ENCODE results near the gene SVOPL. TPM values are rescaled to one million over a fixed set of nuclear protein-coding genes. Genes with fewer than 3 reads are reported as not detected.

SVOPL gene
- total and polyA plus RNA-seq, 2 donors (not counting 3 experiments of a cell fraction or from before 2014, with no cell fraction given) = not detected

GRCh38 chr7:138618933-138619332 is 82.2 kb downstream of the SVOPL start:
- no peak for FAIRE-seq
- BruUV-seq (replicated peaks) = no TSS peak

More at GRCh38 chr7:138618933-138619332, 82.2 kb downstream of the SVOPL start:
- H3K9ac ChIP-seq (replicated peaks; ENCODE audit: extremely low read depth, insufficient read depth, low read length) = no peak overlapping the region
- ChIA-PET CTCF (no interaction called here), POLR2A (no interaction called here)
- no peaks in the 10 kb centered on the region for H3K9me3 ChIP-seq (replicated peaks; ENCODE audit: control insufficient read depth, insufficient read depth, low read length)
- no peak overlapping the region for H3K4me3 ChIP-seq (replicated peaks in 1 of 3; ENCODE audit: insufficient read depth in 1 of 3, low read depth in 1 of 3, low read length in 3 of 3)
- no peaks in the 10 kb centered on the region for H3K9me1 ChIP-seq (replicated peaks; ENCODE audit: control insufficient read depth, extremely low read depth, insufficient read depth, low read length)
- H3K79me2 ChIP-seq (ENCODE audit: control insufficient read depth, insufficient read depth, low read length) = no peaks in the 10 kb centered on the region
- TF ChIP-seq MYC (IDR thresholded peaks at IDR 0.05; ENCODE audit: low read depth, low read length) = no peak
- TF ChIP-seq GATA2 (IDR thresholded peaks at IDR 0.05; ENCODE audit: insufficient read depth, insufficient read length, low read depth, low read length) = no peak
- TF ChIP-seq MAX (IDR thresholded peaks at IDR 0.05; ENCODE audit: insufficient read depth, insufficient read length) = no peak
- no peak for TF ChIP-seq POLR2A (IDR thresholded peaks at IDR 0.05; ENCODE audit: low read depth, low read length)
- no peak for TF ChIP-seq FOS (IDR thresholded peaks at IDR 0.05; ENCODE audit: borderline replicate concordance, insufficient read depth, low read length)
- no peak for TF ChIP-seq POLR2AphosphoS5 (IDR thresholded peaks at IDR 0.05; ENCODE audit: insufficient read depth, low read depth, low read length)
- TF ChIP-seq CTCF (IDR thresholded peaks at IDR 0.05; ENCODE audit: extremely low read depth in 1 of 2, insufficient read depth in 1 of 2, low read depth in 1 of 2, low read length in 2 of 2) = no peak
- TF ChIP-seq EZH2 (IDR thresholded peaks at IDR 0.05; ENCODE audit: borderline replicate concordance, low read depth, low read length, severe bottlenecking) = no peak
- TF ChIP-seq JUN (IDR thresholded peaks at IDR 0.05; ENCODE audit: borderline replicate concordance, insufficient read depth, insufficient read length, low read depth) = no peak
- no peaks in the 10 kb centered on the region for H3K27me3 ChIP-seq (ENCODE audit: control insufficient read depth in 2 of 2, insufficient read depth in 2 of 2, low read length in 2 of 2)
- no peaks in the 10 kb centered on the region for H3K36me3 ChIP-seq (ENCODE audit: control insufficient read depth in 2 of 2, extremely low read depth in 1 of 2, insufficient read depth in 2 of 2, low read length in 2 of 2)
- no peak for DNase-seq (ENCODE audit: low read depth, low spot score)
- dilution Hi-C loops (cut with MboI; ENCODE audit: extremely low pct_ligation_motif_present, low sequenced_read_pairs) = no loop called here
- no peaks in the 10 kb centered on the region for H3K4me1 ChIP-seq (ENCODE audit: control insufficient read depth, extremely low read depth, insufficient read depth, low read length)
- intact Hi-C loops (cut with micrococcal nuclease) = no loop called here
- H3K27ac ChIP-seq (ENCODE audit: insufficient read depth, low read depth, low read length) = no peak overlapping the region
- no peaks in the 10 kb centered on the region for H4K20me1 ChIP-seq (replicated peaks; ENCODE audit: control insufficient read depth, extremely low read depth, insufficient read depth, low read length)
- H2AFZ ChIP-seq (ENCODE audit: low read depth, low read length) = no peak overlapping the region
- H3K4me2 ChIP-seq (ENCODE audit: insufficient read depth, low read length) = no peak overlapping the region
